K562 (cell line): Measurements from ENCODE around the gene PTPRM. TPM values are rescaled to one million over a fixed set of nuclear protein-coding genes. Genes with fewer than 3 reads are reported as not detected.
A peak's percentile ranks its signal among the peaks of the same experiment; 100 is the strongest.

ENCODE experiments used
- ATAC-seq: fragments of 200-7000 bp; cut with Tn5 transposase; 3 replicates; pipeline ENCODE4 v1.9.1; 2020; ENCODE audit warnings: moderate library complexity
- BruUV-seq: library from RNA; stranded (reverse); fragments of 400-500 nt; replicated peaks from 2 replicates; lab custom pipeline; 2021; lab: Mats Ljungman, UMichigan
- CTCF ChIA-PET: fragments of 300-600 bp; formaldehyde crosslinking; extraction: SDS; loops from one replicate; lab custom pipeline; 2021; ENCODE audit warnings: low intra/inter-chr PET ratio; lab: Yijun Ruan, JAX
- POLR2A ChIA-PET: fragments of 300-600, 350-650 bp; sonication (Branson Sonifier 250); formaldehyde crosslinking; extraction: SDS; loops from one replicate; lab custom pipeline; 2021; ENCODE audit warnings: antibody characterized with exemption, inconsistent platforms; lab: Yijun Ruan, JAX
- DNase-seq, 4 experiments: peaks; one replicate each; pipeline versions ENCODE4 v3.0.0 to v3.0.0-alpha.2; 2011 to 2018; ENCODE audit warnings: low spot score in 3 of 4, mixed read lengths in 3 of 4; ENCODE audit errors: extremely low read depth in 1 of 4
- FAIRE-seq: peaks from 2 replicates; lab custom pipeline; 2011; peaks lifted over from hg19 to GRCh38; lab: Jason Lieb, UNC
- H2AFZ ChIP-seq: 2 replicates; pipeline ENCODE4 v1.6.0; 2011; ENCODE audit warnings: low read depth, low read length, control low read depth, inconsistent platforms
- H3K27ac ChIP-seq: fragments of 200-600 bp; 3 replicates; pipeline ENCODE4 v1.8.0; 2011; ENCODE audit warnings: low read depth, mild to moderate bottlenecking, control low read depth, inconsistent platforms, low read length, moderate library complexity, mixed read lengths; ENCODE audit errors: extremely low read depth
- H3K27me3 ChIP-seq, 2 experiments: fragments of 300-600 bp in 1 of 2; 2 replicates in 1 of 2; 3 replicates in 1 of 2; pipeline versions ENCODE4 v1.6.0 to v1.8.0; 2011; ENCODE audit warnings: inconsistent platforms in 2 of 2, low read length in 2 of 2, mild to moderate bottlenecking in 1 of 2, mixed read lengths in 1 of 2, moderate library complexity in 1 of 2; ENCODE audit not compliant: control insufficient read depth in 2 of 2, insufficient read depth in 2 of 2
- H3K36me3 ChIP-seq: fragments of 300-600 bp; 3 replicates; pipeline ENCODE4 v1.8.0; 2011; ENCODE audit warnings: mild to moderate bottlenecking, low read length, inconsistent platforms; ENCODE audit not compliant: control insufficient read depth, insufficient read depth
- H3K4me1 ChIP-seq, 2 experiments: fragments of 200-600 bp in 1 of 2; replicated peaks in 1 of 2; 2 replicates in 1 of 2; 3 replicates in 1 of 2; pipeline versions ENCODE4 v1.5.1 to v1.8.0; 2011; ENCODE audit warnings: inconsistent platforms in 2 of 2, low read length in 2 of 2, mild to moderate bottlenecking in 1 of 2, mixed read lengths in 1 of 2, moderate library complexity in 1 of 2; ENCODE audit not compliant: control insufficient read depth in 2 of 2, insufficient read depth in 2 of 2
- H3K4me2 ChIP-seq: 2 replicates; pipeline ENCODE4 v1.6.1; 2011; ENCODE audit warnings: low read length, control low read depth, inconsistent platforms, mixed read lengths; ENCODE audit not compliant: insufficient read depth
- H3K4me3 ChIP-seq: fragments of 200-600 bp; sonication (generic), shearing (Covaris generic); 2 replicates; pipeline ENCODE4 v1.5.1; 2016; ENCODE audit warnings: control low read depth, inconsistent platforms
- H3K79me2 ChIP-seq: fragments of 200-600 bp; 3 replicates; pipeline ENCODE4 v1.8.0; 2011; ENCODE audit warnings: low read length, inconsistent platforms; ENCODE audit not compliant: control insufficient read depth, insufficient read depth
- H3K9ac ChIP-seq, 2 experiments: 2 replicates each; pipeline versions ENCODE4 v1.6.0 to v1.6.1; 2011; ENCODE audit warnings: low read depth in 2 of 2, low read length in 2 of 2, control low read depth in 1 of 2, inconsistent platforms in 1 of 2, mild to moderate bottlenecking in 1 of 2, mixed read lengths in 1 of 2; ENCODE audit not compliant: insufficient read depth in 1 of 2
- H3K9me1 ChIP-seq: one replicate; pipeline ENCODE4 v1.6.0; 2011; ENCODE audit warnings: inconsistent platforms, mild to moderate bottlenecking, low read length, moderate library complexity; ENCODE audit not compliant: control insufficient read depth, insufficient read depth
- H3K9me3 ChIP-seq: replicated peaks from 2 replicates; pipeline ENCODE4 v1.5.1; 2011; ENCODE audit warnings: low read depth, low read length, inconsistent platforms; ENCODE audit not compliant: control insufficient read depth, insufficient read depth
- H4K20me1 ChIP-seq: replicated peaks from 2 replicates; pipeline ENCODE4 v1.6.1; 2011; ENCODE audit warnings: low read length, inconsistent platforms, mixed read lengths; ENCODE audit not compliant: control insufficient read depth, insufficient read depth
- STAT5A ChIP-seq: IDR thresholded peaks from 2 replicates; pipeline ENCODE4 v1.6.1; 2012; ENCODE audit warnings: low read length, inconsistent platforms, borderline replicate concordance
- U2AF2 ChIP-seq: fragments of 200-400 bp; formaldehyde crosslinking; optimal IDR thresholded peaks from 2 replicates; pipeline ENCODE3; 2017; ENCODE audit warnings: low read depth, mild to moderate bottlenecking, low read length
- ZNF239 ChIP-seq: fragments of 250-450 bp; sonication (Bioruptor Pico); IDR thresholded peaks from 2 replicates; pipeline ENCODE4 v1.4.0; 2020; ENCODE audit warnings: mild to moderate bottlenecking
- WGBS: fragments of 100-300 bp; shearing (Covaris generic); methylation state at CpG from one replicate; pipeline ENCODE4 v1.1.6; 2016; ENCODE audit warnings: low coverage, mixed read lengths; ENCODE audit not compliant: insufficient coverage; ENCODE audit errors: missing lambda C conversion rate; 5-methylcytosine and 5-hydroxymethylcytosine counted together
- in situ Hi-C: fragments of 300-500 bp; cut with MboI; formaldehyde crosslinking; loops from 4 replicates; pipeline ENCODE4 v1.15.0; 2018; ENCODE audit warnings: inconsistent platforms, mixed read lengths
- intact Hi-C: fragments of 100-400 bp; cut with micrococcal nuclease; formaldehyde crosslinking; loops from 2 replicates; pipeline ENCODE4 v1.14.2; 2022
- polyA plus RNA-seq, 8 experiments: library from polyadenylated mRNA; depleted of rRNA in 4 of 8; stranded (reverse) in 5 of 8; unstranded in 3 of 8; fragments of >200 nt; fragmentation: Nextera tagmentation in 2 of 8; fragmentation: Illumina TruSeq in 1 of 8; extraction: Ambion mirVana in 2 of 8; extraction: Trizol in 1 of 8; gene quantifications; 2 replicates each; pipeline versions ENCODE4 v1.2.1 to v1.2.3, GENCODE V29; 2011 to 2014; ENCODE audit warnings: inconsistent platforms in 1 of 8, missing spikeins in 1 of 8
- total RNA-seq, 7 experiments: library from RNA; depleted of rRNA in 6 of 7; stranded (reverse); fragments of >200 nt in 6 of 7; fragmentation: Illumina TruSeq in 2 of 7; extraction: Trizol in 2 of 7; gene quantifications; 2 replicates each; pipeline versions ENCODE4 v1.2.1 to v1.2.3, GENCODE V29; 2011 to 2021; ENCODE audit warnings: low replicate concordance in 1 of 7
- TF ChIP-seq, protein P1 (sequence below): fragments of 150-350 bp; conservative IDR thresholded peaks from 2 replicates; pipeline ENCODE4 v1.6.1; 2014; ENCODE audit warnings: low read length
- TF ChIP-seq, protein P2 (sequence below): IDR thresholded peaks from 3 replicates; pipeline ENCODE4 v1.6.1; 2011; ENCODE audit warnings: borderline replicate concordance, mild to moderate bottlenecking; ENCODE audit not compliant: insufficient read length, insufficient read depth

The PTPRM gene
- total and polyA plus RNA-seq, 9 of the 15 experiments (the other 6 are each of a cell fraction or from before 2014, with no cell fraction given): 0.03 to 0.16 (median 0.08) TPM; not detected in 3

DNA sequence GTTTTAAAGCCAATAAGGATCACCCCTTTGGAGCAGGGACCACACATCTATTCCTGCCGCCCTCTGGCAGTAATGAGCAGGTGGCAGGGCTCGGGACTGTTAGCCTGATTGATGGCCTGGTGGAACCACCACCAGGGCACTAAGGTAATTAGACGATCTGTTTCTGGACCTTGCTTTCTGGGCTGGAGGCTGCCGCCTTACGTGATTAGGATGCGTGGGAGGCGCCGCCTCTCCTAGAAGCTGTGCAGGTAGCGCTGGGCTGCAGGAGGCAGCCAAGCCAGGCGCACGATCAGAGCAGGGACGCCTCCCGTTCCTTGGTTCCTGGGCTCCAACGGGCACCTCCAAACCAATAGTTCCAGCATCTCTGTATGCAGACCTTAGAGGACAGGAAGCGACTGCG lies 799.5 kb downstream of the PTPRM start:
- 2% methylated on average over 16 of the region's 16 CpGs for WGBS
- TF ChIP-seq STAT5A (no peak), U2AF2 (no peak), ZNF239 (CRISPR knock-in tag) (no peak)
- TF ChIP-seq, protein P1, sequence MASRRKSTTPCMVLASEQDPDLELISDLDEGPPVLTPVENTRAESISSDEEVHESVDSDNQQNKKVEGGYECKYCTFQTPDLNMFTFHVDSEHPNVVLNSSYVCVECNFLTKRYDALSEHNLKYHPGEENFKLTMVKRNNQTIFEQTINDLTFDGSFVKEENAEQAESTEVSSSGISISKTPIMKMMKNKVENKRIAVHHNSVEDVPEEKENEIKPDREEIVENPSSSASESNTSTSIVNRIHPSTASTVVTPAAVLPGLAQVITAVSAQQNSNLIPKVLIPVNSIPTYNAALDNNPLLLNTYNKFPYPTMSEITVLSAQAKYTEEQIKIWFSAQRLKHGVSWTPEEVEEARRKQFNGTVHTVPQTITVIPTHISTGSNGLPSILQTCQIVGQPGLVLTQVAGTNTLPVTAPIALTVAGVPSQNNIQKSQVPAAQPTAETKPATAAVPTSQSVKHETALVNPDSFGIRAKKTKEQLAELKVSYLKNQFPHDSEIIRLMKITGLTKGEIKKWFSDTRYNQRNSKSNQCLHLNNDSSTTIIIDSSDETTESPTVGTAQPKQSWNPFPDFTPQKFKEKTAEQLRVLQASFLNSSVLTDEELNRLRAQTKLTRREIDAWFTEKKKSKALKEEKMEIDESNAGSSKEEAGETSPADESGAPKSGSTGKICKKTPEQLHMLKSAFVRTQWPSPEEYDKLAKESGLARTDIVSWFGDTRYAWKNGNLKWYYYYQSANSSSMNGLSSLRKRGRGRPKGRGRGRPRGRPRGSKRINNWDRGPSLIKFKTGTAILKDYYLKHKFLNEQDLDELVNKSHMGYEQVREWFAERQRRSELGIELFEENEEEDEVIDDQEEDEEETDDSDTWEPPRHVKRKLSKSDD: no peak
- TF ChIP-seq, protein P2, sequence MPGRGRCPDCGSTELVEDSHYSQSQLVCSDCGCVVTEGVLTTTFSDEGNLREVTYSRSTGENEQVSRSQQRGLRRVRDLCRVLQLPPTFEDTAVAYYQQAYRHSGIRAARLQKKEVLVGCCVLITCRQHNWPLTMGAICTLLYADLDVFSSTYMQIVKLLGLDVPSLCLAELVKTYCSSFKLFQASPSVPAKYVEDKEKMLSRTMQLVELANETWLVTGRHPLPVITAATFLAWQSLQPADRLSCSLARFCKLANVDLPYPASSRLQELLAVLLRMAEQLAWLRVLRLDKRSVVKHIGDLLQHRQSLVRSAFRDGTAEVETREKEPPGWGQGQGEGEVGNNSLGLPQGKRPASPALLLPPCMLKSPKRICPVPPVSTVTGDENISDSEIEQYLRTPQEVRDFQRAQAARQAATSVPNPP: no peak
- Histone ChIP-seq H4K20me1 (no peaks in the 10 kb centered on the region), H3K9me3 (no peaks in the 10 kb centered on the region), H3K79me2 (no peaks in the 10 kb centered on the region), H3K4me3 (no peak overlapping the region), H3K36me3 (no peaks in the 10 kb centered on the region), H3K9me1 (no peaks in the 10 kb centered on the region), H3K4me2 (no peak overlapping the region), H3K9ac (no peak overlapping the region), H3K27me3 (peaks cover 4 to 48% of the 10 kb centered on the region in 2 experiments), H3K27ac (no peak overlapping the region), H2AFZ (no peak overlapping the region), H3K4me1 (peaks cover 0 to 10% of the 10 kb centered on the region in 2 experiments; a peak in 2 of 5 replicates)
- ChIA-PET POLR2A (no interaction called here), CTCF (interaction anchor here (0.6 kb wide), 2 partner anchors 162 to 1401 kb away, joined by 3 read pairs; no protein-coding TSS in a partner anchor)
- ATAC-seq (no peak), DNase-seq (peak in 1 of 4 experiments; percentile 4), FAIRE-seq (no peak)
- intact Hi-C loops: no loop called here
- BruUV-seq: no TSS peak
- in situ Hi-C loops: no loop called here
